ENCODE results near the gene NTM.

Gene NTM

GRCh38 chr11:132251061-132251460 lies 880.6 kb downstream of the NTM start:
- H3K79me2 ChIP-seq (ENCODE audit: insufficient read depth, low read length): no peaks in the 10 kb centered on the region
- no peaks in the 10 kb centered on the region for H3K4me1 ChIP-seq (ENCODE audit: insufficient read depth, low read length, poor library complexity, severe bottlenecking)
- H3K9me2 ChIP-seq (replicated peaks; ENCODE audit: low read depth, low read length): no peaks in the 10 kb centered on the region
- no peak overlapping the region for H3K9ac ChIP-seq (ENCODE audit: low read depth, low read length, poor library complexity, severe bottlenecking)
- H3K4me2 ChIP-seq (ENCODE audit: low read depth, low read length, poor library complexity, severe bottlenecking): no peak overlapping the region
- H4K20me1 ChIP-seq (ENCODE audit: insufficient read depth, low read length, poor library complexity, severe bottlenecking): no peaks in the 10 kb centered on the region
- no peak overlapping the region for H2AFZ ChIP-seq (ENCODE audit: low read length)
- no peaks in the 10 kb centered on the region for H3K9me3 ChIP-seq (ENCODE audit: insufficient read depth, low read depth, low read length)
- H3K36me3 ChIP-seq (ENCODE audit: insufficient read depth, low read length): no peaks in the 10 kb centered on the region
- no peak for TF ChIP-seq EZH2phosphoT487 (IDR thresholded peaks at IDR 0.05; ENCODE audit: borderline replicate concordance)
- TF ChIP-seq CTCF (conservative IDR thresholded peaks at IDR 0.05; ENCODE audit: low read length): no peak
- H3K4me3 ChIP-seq (ENCODE audit: low read length, poor library complexity, severe bottlenecking): no peak overlapping the region
- H3K27me3 ChIP-seq (ENCODE audit: insufficient read depth, low read length, poor library complexity, severe bottlenecking): no peaks in the 10 kb centered on the region
- H3F3A ChIP-seq (ENCODE audit: low read depth): no peaks in the 10 kb centered on the region

GRCh38 chr11:132253469-132254264 lies 883.3 kb downstream of the NTM start:
- no peaks in the 10 kb centered on the region for H3K4me1 ChIP-seq (ENCODE audit: insufficient read depth, low read length, poor library complexity, severe bottlenecking)
- no peaks in the 10 kb centered on the region for H3F3A ChIP-seq (ENCODE audit: low read depth)
- H4K20me1 ChIP-seq (ENCODE audit: insufficient read depth, low read length, poor library complexity, severe bottlenecking): no peaks in the 10 kb centered on the region
- no peak overlapping the region for H3K4me3 ChIP-seq (ENCODE audit: low read length, poor library complexity, severe bottlenecking)
- H3K27me3 ChIP-seq (ENCODE audit: insufficient read depth, low read length, poor library complexity, severe bottlenecking): no peaks in the 10 kb centered on the region
- no peak overlapping the region for H3K9ac ChIP-seq (ENCODE audit: low read depth, low read length, poor library complexity, severe bottlenecking)
- no peak overlapping the region for H3K4me2 ChIP-seq (ENCODE audit: low read depth, low read length, poor library complexity, severe bottlenecking)
- H3K9me2 ChIP-seq (replicated peaks; ENCODE audit: low read depth, low read length): no peaks in the 10 kb centered on the region
- no peaks in the 10 kb centered on the region for H3K9me3 ChIP-seq (ENCODE audit: insufficient read depth, low read depth, low read length)
- H3K79me2 ChIP-seq (ENCODE audit: insufficient read depth, low read length): no peaks in the 10 kb centered on the region
- no peak overlapping the region for H2AFZ ChIP-seq (ENCODE audit: low read length)
- TF ChIP-seq EZH2phosphoT487 (IDR thresholded peaks at IDR 0.05; ENCODE audit: borderline replicate concordance): no peak
- no peak for TF ChIP-seq CTCF (conservative IDR thresholded peaks at IDR 0.05; ENCODE audit: low read length)
- no peaks in the 10 kb centered on the region for H3K36me3 ChIP-seq (ENCODE audit: insufficient read depth, low read length)

- Histone ChIP-seq H3K4me3 (ENCODE audit: low read length, poor library complexity, severe bottlenecking) (no peak overlapping the region), H2AFZ (ENCODE audit: low read length) (no peak overlapping the region), H3K9ac (ENCODE audit: low read depth, low read length, poor library complexity, severe bottlenecking) (no peak overlapping the region), H3F3A (ENCODE audit: low read depth) (no peaks in the 10 kb centered on the region), H3K9me2 (replicated peaks; ENCODE audit: low read depth, low read length) (no peaks in the 10 kb centered on the region), H3K36me3 (ENCODE audit: insufficient read depth, low read length) (no peaks in the 10 kb centered on the region), H3K4me1 (ENCODE audit: insufficient read depth, low read length, poor library complexity, severe bottlenecking) (no peaks in the 10 kb centered on the region), H3K27me3 (ENCODE audit: insufficient read depth, low read length, poor library complexity, severe bottlenecking) (no peaks in the 10 kb centered on the region), H3K9me3 (ENCODE audit: insufficient read depth, low read depth, low read length) (no peaks in the 10 kb centered on the region), H4K20me1 (ENCODE audit: insufficient read depth, low read length, poor library complexity, severe bottlenecking) (no peaks in the 10 kb centered on the region), H3K79me2 (ENCODE audit: insufficient read depth, low read length) (no peaks in the 10 kb centered on the region), H3K4me2 (ENCODE audit: low read depth, low read length, poor library complexity, severe bottlenecking) (no peak overlapping the region)
- TF ChIP-seq CTCF (conservative IDR thresholded peaks at IDR 0.05; ENCODE audit: low read length) (no peak), EZH2phosphoT487 (IDR thresholded peaks at IDR 0.05; ENCODE audit: borderline replicate concordance) (no peak)
Observed at GRCh38 chr11:132254906-132255305, 884.5 kb downstream of the NTM start.

Measured in Loucy (cell line).